Metanephros (tissue), 1 donor: ENCODE data around the gene CCDC9B. TPM values are rescaled to one million over a fixed set of nuclear protein-coding genes. Genes with fewer than 3 reads are reported as not detected.

Experiments used
- total RNA-seq: library from RNA; depleted of rRNA; stranded (reverse); fragments of >200 nt; gene quantifications from one replicate; pipeline ENCODE4 v1.2.3, GENCODE V29; 2014

CCDC9B gene
- 6.3 TPM for total RNA-seq

DNA sequence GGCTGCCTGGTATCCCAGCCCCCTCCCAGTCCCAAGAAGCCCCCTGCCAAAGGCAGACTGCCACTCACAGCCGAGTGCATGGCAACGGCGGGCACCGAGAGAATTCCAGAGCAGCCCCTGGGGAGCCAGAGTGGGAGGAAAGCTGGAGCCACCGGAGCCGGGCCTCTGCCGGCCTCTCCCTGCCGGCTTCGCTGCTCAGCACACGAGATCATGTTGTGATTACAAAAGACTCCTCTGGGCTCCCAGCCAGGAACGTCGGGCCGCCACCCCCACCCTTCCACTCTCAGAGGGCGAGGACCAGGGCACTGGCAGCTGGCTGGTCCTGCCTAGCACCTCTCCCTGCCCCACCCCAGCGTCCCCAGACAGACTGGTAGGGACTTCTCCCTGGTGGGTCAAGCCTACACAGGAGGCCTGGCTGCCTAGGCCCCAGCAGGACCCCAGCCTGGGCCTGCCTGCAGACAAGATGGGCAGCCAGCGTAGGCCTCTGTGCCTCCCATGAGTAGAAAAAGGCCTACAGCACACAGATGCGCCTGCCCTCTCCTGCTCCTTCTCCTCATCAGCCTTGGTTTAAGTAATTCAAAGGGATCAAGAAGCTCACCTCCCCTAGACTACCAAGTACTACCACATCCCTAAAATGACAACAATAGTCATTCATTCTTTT lies at the start of gene CCDC9B:
Gene CCDC9B, minus strand, starts transcription at position 200 of the 661 bp plus-strand sequence. Its CDS starts 120 bp downstream, at position 80.

DNA sequence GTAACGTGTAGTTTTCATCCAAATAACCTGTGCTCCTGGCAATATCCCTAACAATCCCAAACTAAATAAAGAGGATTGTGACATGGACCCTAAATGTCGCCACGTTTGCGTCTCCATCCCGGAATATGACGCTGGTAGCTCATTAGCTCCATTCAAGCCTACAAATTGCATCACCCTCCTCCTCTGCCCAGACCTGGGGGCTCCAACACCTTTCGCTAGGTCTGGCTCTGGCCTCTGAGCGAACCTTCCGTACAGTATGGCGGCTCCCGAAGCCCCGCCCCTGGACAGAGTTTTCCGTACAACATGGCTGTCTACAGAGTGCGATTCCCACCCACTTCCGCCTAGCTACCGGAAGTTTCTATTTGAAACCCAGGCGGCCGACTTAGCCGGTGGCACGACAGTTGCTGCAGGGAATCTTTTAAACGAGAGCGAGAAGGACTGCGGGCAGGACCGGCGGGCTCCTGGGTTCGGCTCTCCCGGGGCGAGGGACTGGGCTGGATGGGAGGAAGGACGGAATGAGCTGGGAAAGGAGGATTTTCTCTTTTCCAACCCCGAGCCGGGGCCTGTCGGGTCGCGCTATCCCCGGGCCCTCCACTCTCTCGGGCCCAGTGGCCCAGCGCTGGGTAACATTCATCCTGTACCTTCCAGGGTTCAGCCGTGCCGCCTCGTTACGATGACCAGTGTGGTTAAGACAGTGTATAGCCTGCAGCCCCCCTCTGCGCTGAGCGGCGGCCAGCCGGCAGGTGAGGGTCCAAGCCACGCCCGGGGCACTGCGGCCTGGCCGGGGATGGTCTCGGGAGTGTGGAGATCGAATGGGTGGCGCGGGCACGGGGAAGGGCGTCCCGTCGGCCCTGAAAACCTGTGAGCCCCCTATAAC lies 42.1 kb upstream of the CCDC9B start, which contains the start of gene KNSTRN:
Gene KNSTRN, plus strand, starts transcription at position 142 of the 877 bp plus-strand sequence. Its CDS starts 115 bp downstream, at position 257.

DNA sequence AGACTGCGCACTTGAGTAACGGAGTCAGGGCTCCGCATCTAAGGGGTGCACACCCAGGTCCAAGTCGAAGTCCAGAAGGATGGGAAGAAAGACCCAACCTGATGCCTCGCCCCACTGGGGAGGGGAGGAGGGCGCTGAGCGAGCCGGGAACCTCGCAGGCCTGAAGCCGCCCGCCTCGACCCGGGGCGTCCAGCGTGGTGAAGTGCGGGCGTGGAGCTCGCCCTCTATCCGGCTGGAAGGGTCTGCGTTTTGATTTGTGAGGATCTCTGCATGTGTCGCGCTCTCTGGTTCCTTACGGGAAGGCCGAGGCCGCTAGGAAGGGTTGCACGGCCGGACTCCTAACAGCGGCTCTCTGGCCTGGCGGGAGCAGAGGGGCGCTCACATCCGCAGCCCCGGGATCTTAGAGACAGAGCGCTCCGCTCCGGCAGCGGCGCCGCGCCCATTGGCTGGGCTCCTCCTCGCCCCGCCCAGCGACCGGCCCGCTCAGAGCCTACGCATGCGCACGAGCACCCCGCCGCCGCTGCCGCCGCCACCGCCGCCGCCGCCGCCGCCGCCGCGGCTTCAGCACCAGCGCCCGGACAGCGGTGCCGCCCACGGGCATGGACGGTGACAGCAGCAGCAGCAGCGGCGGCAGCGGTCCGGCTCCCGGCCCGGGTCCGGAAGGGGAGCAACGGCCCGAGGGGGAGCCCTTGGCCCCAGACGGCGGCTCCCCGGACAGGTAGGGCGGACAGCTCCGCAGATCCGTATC lies 17.2 kb upstream of the CCDC9B start, which contains the start of gene DISP2:
Gene DISP2, plus strand, starts transcription at position 497 of the 748 bp plus-strand sequence. Its CDS starts 103 bp downstream, at position 600.

DNA sequence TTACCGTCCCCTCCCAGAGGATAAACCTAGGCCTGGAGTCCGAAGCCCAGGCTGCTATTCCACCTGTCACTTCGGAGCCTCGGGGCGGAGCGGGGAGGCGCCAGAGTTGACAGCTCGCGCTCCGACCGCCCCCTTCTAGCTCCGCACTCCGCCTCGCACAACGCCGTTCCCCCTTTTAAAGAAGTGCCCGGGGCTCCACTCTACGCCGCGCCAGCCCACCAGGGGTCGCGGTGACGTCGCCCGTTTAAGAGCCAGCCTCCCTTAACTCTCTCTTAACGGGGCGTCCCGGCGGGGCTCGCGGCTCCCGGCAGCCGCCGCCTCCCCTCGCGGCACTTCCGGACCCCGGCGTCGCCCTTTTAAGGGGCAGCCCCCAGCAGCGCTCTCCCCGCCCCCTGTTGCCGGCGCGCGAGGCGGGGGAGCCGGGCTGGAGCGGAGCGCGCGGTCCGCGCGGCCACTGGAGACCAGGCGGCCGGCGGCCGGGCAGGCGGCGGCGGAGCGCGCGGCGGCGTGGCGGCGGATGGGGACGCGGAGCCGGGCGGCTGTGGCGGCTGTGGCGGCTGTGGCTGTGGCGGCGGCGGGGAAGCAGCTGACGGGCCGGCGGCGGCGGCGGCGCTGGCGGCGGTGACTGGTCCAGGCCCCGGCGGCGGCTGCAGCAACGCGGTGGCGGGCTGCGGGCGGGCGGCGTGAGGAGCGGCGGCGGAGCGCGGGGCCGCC lies 17.3 kb downstream of the CCDC9B start, which contains the start of gene INAFM2:
Gene INAFM2, plus strand, starts transcription at position 454 of the 714 bp plus-strand sequence. CDS start 364 bp downstream, outside the sequence.

DNA sequence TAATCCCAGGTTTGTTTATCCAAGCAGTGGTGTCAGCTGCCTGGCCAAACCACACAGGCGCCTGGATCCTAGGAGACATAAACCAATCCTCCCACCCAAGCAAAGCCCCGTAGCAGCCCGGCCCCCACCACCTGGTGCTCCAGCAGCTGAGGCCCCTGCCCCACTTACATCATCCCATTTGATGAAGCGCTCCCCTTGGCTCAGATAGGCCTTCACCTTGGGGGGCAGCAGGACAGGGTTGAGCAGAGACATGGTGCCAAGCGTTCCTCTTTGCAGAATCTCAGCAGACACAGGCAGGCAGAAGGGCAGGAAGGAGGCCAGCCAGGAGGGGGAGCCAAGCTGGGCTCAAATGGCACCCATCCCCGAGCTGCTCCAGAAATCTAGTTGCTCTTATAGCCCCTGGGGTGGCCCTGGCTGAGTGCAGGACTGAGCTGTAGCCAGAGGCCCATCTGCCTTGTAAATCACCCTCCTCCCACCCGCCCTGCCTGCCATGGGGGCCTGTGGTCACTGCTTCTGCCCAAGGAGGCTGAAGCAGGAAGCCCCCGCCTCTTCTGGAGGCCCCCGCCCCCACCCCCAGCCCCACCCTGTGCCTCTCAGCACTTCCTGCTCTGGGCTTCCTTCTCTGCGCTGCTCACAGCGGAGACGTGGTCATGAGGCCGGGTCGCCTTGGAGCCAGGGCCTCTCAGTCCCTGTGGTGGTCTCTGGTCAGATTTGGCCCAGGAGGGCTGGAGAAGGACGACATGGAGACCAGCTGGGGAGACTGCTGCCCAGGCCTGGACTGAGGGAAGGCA lies 33.1 kb downstream of the CCDC9B start, which contains the start of gene PLCB2:
Gene PLCB2, minus strand, starts transcription at position 515 of the 791 bp plus-strand sequence. Its CDS starts 263 bp downstream, at position 252.

DNA sequence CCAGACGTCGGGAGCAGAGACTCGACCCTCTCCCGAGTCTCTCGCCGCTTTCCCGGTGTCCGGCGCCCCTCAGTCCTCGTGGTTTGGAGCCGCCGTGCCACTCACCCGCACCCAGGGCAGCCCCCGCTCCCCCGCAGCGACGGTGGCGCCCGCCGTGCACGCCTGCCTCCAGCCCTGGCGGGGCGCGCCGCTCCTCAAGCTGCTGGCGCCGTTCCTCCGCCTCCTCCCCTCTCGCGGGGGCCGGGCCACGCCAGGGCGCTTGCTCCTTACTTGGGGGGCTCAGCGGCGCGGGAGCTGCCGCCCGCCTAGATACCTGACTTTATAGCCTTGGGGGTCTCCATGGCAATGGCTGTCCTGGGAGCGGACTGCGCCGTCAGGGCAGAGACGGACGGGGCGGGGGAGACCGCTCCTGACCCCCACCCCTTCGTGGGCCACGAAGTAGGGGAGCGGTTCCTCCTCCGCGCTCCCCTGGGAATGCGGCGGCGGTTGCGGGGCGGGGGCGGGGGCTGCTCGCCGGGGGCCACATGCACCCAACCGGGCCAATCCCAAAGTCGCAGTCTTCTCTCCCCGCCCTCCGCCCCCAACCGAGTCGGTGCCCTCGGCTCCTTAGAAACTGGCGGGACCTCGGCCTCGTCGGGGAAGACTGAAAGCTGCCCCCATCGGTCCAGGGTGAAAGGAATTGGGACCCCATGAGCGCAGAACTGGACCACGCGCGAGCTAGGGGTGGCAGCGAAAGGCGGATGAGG lies 57.7 kb downstream of the CCDC9B start, which contains the start of gene ANKRD63:
Gene ANKRD63, minus strand, starts transcription at position 196 of the 746 bp plus-strand sequence. CDS start 478 bp downstream, outside the sequence.

Other genes with a start within 250 kb of the CCDC9B start
- gene BMF, start 232.1 kb downstream of the CCDC9B start, total RNA-seq: 38.5 TPM
- 16.1 TPM for gene BUB1B, start 179.9 kb downstream of the CCDC9B start, total RNA-seq
- 9.8 TPM for gene PAK6, start 101.9 kb downstream of the CCDC9B start, total RNA-seq
- 0.58 TPM for gene ANKRD63, start 57.9 kb downstream of the CCDC9B start, total RNA-seq
- 14.3 TPM for gene PLCB2, start 33.0 kb downstream of the CCDC9B start, total RNA-seq
- gene INAFM2, start 17.2 kb downstream of the CCDC9B start, total RNA-seq: 10.1 TPM
- gene PHGR1, start 10.1 kb upstream of the CCDC9B start, total RNA-seq: not detected
- gene DISP2, start 17.3 kb upstream of the CCDC9B start, total RNA-seq: 1.4 TPM
- 19.6 TPM for gene KNSTRN, start 41.8 kb upstream of the CCDC9B start, total RNA-seq
- gene IVD, start 64.9 kb upstream of the CCDC9B start, total RNA-seq: 63.8 TPM
- 14.0 TPM for gene BAHD1, start 100.0 kb upstream of the CCDC9B start, total RNA-seq
- gene CHST14, start 130.0 kb upstream of the CCDC9B start, total RNA-seq: 20.1 TPM
- 30.2 TPM for gene CCDC32, start 224.1 kb upstream of the CCDC9B start, total RNA-seq
- 12.2 TPM for gene RPUSD2, start 228.4 kb upstream of the CCDC9B start, total RNA-seq